Prostate gland (tissue), 2 donors: ENCODE data around the gene TUFM.

Experiments
- POLR2A ChIP-seq: fragments of 450-650 bp; IDR thresholded peaks from one replicate; pipeline ENCODE4 v1.6.1; 2016; ENCODE audit warnings: antibody characterized with exemption, mild to moderate bottlenecking
- TF ChIP-seq, protein P1 (sequence below), 4 experiments: fragments of 200-600 bp in 2 of 4; fragments of 450-650 bp in 2 of 4; sonication (generic) in 2 of 4; IDR thresholded peaks; 1 replicate in 3 of 4; 2 replicates in 1 of 4; pipeline ENCODE4 v1.5.1; 2016 to 2019; ENCODE audit warnings: antibody characterized with exemption in 4 of 4, mild to moderate bottlenecking in 2 of 4, moderate library complexity in 2 of 4

- TF ChIP-seq, protein P1, sequence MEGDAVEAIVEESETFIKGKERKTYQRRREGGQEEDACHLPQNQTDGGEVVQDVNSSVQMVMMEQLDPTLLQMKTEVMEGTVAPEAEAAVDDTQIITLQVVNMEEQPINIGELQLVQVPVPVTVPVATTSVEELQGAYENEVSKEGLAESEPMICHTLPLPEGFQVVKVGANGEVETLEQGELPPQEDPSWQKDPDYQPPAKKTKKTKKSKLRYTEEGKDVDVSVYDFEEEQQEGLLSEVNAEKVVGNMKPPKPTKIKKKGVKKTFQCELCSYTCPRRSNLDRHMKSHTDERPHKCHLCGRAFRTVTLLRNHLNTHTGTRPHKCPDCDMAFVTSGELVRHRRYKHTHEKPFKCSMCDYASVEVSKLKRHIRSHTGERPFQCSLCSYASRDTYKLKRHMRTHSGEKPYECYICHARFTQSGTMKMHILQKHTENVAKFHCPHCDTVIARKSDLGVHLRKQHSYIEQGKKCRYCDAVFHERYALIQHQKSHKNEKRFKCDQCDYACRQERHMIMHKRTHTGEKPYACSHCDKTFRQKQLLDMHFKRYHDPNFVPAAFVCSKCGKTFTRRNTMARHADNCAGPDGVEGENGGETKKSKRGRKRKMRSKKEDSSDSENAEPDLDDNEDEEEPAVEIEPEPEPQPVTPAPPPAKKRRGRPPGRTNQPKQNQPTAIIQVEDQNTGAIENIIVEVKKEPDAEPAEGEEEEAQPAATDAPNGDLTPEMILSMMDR (IDR thresholded peaks at IDR 0.05), result no peak
- no peak for TF ChIP-seq POLR2A
These were observed 22.8 kb downstream of the TUFM start for GRCh38 chr16:28823291-28823872.
